Measurements from ENCODE around the gene CTCFL. TPM values are rescaled to one million over a fixed set of nuclear protein-coding genes. Genes with fewer than 3 reads are reported as not detected.
A peak's percentile ranks its signal among the peaks of the same experiment; 100 is the strongest.

The CTCFL gene
- total and polyA plus RNA-seq, 2 of the 13 experiments (the other 11 are each of a cell fraction or from before 2014, with no cell fraction given), result 0.04 TPM; not detected in 1

DNA sequence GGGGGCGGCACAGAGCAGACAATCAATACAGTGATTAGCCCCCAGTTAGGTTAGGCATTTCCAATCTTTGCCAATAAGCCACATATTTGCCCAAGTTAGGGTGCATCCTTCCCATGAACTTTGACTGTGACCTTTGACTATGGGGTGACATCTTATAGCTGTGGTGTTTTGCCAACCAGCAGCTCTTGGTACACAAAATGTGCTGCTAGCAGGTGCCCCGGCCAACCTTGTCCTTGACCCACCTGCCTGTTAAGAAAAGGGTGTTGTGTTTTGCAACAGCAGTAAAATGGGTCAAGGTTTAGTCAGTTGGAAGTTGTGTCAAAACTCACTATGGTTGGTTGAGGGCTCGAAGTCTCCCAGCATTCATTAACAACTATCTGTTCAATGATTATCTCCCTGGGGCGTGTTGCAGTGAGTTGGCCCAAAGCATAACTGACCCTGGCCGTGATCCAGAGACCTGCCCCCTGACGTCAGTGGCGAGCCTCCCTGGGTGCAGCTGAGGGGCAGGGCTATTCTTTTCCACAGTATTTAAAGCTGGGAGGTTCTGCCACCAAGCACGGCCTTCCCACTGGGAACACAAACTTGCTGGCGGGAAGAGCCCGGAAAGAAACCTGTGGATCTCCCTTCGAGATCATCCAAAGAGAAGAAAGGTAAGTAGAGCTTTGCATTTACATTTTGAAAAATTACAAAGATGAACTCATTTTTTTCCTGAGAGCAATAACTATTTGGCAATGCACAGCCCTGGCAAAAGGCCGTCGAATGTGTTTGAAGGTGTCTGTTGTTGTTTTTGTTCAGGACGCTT is 35.8 kb upstream of the CTCFL start, which contains the start of gene PCK1 (continued):
- TF ChIP-seq ZBTB20 (CRISPR knock-in tag; IDR thresholded peaks at IDR 0.05; ENCODE audit: borderline replicate concordance, low read depth) (peak; percentile 87), TBL1XR1 (IDR thresholded peaks at IDR 0.05; ENCODE audit: borderline replicate concordance, low read length, partially characterized antibody) (peak; percentile 99), ZNF772 (CRISPR knock-in tag; IDR thresholded peaks at IDR 0.05) (peak; percentile 84; the same call in 1 of the 2 replicates), ZNF550 (CRISPR knock-in tag; IDR thresholded peaks at IDR 0.05; ENCODE audit: borderline replicate concordance) (no peak), ERF (CRISPR knock-in tag; IDR thresholded peaks at IDR 0.05) (peak; percentile 82), BORCS8-MEF2B (CRISPR knock-in tag; IDR thresholded peaks at IDR 0.05) (peak; percentile 68), STAG1 (CRISPR knock-in tag; IDR thresholded peaks at IDR 0.05) (peak; percentile 7), ZBTB42 (CRISPR knock-in tag; IDR thresholded peaks at IDR 0.05) (no peak; the same call in 1 of the 2 replicates), ZNF468 (CRISPR knock-in tag; IDR thresholded peaks at IDR 0.05) (no peak), CAMTA2 (CRISPR knock-in tag; IDR thresholded peaks at IDR 0.05; ENCODE audit: borderline replicate concordance) (no peak), ZFYVE20 (CRISPR knock-in tag; IDR thresholded peaks at IDR 0.05; ENCODE audit: borderline replicate concordance, low read depth) (no peak), ZNF274 (CRISPR knock-in tag; IDR thresholded peaks at IDR 0.05) (peak; percentile 91), HDAC6 (IDR thresholded peaks at IDR 0.05; ENCODE audit: low read depth, low read length) (no peak), REL (CRISPR knock-in tag; conservative IDR thresholded peaks at IDR 0.05) (no peak), SMARCC2 (IDR thresholded peaks at IDR 0.05) (no peak)
- TF ChIP-seq, protein P1, sequence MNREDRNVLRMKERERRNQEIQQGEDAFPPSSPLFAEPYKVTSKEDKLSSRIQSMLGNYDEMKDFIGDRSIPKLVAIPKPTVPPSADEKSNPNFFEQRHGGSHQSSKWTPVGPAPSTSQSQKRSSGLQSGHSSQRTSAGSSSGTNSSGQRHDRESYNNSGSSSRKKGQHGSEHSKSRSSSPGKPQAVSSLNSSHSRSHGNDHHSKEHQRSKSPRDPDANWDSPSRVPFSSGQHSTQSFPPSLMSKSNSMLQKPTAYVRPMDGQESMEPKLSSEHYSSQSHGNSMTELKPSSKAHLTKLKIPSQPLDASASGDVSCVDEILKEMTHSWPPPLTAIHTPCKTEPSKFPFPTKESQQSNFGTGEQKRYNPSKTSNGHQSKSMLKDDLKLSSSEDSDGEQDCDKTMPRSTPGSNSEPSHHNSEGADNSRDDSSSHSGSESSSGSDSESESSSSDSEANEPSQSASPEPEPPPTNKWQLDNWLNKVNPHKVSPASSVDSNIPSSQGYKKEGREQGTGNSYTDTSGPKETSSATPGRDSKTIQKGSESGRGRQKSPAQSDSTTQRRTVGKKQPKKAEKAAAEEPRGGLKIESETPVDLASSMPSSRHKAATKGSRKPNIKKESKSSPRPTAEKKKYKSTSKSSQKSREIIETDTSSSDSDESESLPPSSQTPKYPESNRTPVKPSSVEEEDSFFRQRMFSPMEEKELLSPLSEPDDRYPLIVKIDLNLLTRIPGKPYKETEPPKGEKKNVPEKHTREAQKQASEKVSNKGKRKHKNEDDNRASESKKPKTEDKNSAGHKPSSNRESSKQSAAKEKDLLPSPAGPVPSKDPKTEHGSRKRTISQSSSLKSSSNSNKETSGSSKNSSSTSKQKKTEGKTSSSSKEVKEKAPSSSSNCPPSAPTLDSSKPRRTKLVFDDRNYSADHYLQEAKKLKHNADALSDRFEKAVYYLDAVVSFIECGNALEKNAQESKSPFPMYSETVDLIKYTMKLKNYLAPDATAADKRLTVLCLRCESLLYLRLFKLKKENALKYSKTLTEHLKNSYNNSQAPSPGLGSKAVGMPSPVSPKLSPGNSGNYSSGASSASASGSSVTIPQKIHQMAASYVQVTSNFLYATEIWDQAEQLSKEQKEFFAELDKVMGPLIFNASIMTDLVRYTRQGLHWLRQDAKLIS (CRISPR knock-in tag; IDR thresholded peaks at IDR 0.05), result no peak; the same call in 1 of the 2 replicates
- TF ChIP-seq, protein P2, sequence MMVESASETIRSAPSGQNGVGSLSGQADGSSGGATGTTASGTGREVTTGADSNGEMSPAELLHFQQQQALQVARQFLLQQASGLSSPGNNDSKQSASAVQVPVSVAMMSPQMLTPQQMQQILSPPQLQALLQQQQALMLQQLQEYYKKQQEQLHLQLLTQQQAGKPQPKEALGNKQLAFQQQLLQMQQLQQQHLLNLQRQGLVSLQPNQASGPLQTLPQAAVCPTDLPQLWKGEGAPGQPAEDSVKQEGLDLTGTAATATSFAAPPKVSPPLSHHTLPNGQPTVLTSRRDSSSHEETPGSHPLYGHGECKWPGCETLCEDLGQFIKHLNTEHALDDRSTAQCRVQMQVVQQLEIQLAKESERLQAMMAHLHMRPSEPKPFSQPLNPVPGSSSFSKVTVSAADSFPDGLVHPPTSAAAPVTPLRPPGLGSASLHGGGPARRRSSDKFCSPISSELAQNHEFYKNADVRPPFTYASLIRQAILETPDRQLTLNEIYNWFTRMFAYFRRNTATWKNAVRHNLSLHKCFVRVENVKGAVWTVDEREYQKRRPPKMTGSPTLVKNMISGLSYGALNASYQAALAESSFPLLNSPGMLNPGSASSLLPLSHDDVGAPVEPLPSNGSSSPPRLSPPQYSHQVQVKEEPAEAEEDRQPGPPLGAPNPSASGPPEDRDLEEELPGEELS (CRISPR knock-in tag; IDR thresholded peaks at IDR 0.05), result peak; percentile 90
- TF ChIP-seq, protein P3, sequence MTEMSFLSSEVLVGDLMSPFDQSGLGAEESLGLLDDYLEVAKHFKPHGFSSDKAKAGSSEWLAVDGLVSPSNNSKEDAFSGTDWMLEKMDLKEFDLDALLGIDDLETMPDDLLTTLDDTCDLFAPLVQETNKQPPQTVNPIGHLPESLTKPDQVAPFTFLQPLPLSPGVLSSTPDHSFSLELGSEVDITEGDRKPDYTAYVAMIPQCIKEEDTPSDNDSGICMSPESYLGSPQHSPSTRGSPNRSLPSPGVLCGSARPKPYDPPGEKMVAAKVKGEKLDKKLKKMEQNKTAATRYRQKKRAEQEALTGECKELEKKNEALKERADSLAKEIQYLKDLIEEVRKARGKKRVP (CRISPR knock-in tag; IDR thresholded peaks at IDR 0.05), result peak in 1 of 2 experiments; percentile 73; a peak in 2 of 4 replicates
- TF ChIP-seq, protein P4, sequence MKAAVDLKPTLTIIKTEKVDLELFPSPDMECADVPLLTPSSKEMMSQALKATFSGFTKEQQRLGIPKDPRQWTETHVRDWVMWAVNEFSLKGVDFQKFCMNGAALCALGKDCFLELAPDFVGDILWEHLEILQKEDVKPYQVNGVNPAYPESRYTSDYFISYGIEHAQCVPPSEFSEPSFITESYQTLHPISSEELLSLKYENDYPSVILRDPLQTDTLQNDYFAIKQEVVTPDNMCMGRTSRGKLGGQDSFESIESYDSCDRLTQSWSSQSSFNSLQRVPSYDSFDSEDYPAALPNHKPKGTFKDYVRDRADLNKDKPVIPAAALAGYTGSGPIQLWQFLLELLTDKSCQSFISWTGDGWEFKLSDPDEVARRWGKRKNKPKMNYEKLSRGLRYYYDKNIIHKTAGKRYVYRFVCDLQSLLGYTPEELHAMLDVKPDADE (CRISPR knock-in tag; IDR thresholded peaks at IDR 0.05), result no peak
